ENCODE data around the gene CELF2.

CELF2 gene

DNA sequence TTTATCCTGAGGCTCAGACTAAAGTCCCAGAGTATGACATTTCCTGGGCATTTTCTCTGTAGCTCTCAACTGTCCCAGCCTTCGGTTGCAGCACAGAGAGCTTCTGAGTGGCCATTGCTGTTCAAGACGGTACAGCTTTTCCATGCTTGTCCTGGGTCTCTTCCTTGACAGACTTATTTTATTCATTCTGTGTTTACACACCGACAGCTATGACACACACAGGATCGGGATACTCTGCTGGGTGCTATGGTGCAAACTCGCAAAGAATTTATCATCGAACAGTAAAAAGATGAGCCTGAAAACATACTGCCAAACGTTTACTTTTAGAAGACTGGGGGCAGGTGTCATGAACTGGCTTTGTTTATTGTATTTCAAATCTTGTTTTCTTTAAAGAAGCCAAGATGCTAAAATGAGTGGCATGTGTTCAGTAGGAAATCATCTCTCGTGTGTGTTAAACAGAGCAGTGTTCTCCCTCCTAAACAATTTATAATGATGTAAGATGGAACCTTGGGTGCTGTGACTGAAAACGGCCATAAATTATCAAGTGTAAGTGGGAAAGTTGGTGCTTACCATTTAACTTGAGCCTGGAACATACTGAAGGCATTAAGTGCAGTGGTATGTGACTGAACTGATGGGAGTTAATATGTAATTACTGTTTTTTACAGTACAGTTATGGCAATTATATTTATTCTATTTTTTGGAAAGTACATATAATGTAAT lies 120.8 kb downstream of the CELF2 start:
- DNase-seq, result no peak

DNA sequence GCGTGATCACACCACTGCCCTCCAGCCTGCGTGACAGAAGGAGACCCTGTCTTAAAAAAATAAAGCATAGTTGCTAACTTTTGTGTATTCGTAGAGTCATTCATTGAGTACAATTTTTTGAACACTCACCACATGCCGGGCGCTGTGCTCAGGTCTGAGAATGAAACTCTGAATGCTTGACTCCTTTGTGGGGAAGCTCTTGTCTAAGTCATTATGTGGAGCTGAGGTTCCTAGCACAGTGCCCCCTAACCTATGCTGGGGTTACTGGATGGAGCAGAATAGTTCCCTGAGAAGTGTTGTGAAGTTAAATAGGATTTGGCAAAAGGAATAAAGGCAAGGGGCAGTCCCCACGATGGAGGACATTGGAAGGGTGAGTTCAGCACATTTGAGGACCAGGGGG lies 123.3 kb downstream of the CELF2 start:
- DNase-seq, result no peak

DNA sequence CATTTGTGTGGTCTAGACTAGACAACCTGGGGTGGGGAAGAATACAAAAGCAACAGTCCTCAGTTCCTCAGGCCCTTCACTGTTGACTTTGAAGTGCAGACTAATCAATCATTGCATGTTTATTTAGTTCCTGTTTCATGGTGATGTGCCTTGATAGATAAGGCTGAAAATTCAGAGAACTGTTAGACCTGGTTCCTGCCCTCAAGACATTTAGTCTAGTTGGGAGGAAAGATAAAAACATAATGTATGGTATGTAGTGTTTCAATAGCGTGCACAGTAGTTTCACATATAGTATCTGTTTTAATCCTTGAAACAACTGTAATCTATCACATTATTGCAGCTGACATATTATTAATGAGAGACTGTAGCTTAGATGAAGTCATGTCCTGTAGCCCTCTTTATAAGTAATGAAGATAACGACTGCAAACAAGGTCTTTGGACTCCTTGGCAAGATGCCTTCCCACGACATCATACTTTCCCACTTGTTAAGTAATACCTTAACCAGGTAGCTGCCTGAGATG lies 124.0 kb downstream of the CELF2 start:
- DNase-seq, result no peak

DNA sequence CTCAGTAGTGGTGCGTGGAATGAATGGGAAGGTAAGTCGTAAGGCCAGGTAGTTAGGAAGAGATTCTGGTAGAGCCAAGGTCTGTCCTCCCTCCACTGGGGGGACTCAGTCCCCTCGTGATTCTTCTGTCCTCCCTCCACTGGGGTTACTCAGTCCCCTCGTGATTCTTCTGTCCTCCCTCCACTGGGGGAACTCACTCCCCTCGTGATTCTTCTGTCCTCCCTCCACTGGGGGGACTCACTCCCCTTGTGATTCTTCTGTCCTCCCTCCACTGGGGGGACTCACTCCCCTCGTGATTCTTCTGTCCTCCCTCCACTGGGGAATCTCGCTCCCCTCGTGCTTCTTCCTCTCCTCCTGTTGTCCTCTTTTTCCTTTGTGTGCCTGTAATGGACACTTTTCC lies 125.1 kb downstream of the CELF2 start:
- DNase-seq, result no peak

DNA sequence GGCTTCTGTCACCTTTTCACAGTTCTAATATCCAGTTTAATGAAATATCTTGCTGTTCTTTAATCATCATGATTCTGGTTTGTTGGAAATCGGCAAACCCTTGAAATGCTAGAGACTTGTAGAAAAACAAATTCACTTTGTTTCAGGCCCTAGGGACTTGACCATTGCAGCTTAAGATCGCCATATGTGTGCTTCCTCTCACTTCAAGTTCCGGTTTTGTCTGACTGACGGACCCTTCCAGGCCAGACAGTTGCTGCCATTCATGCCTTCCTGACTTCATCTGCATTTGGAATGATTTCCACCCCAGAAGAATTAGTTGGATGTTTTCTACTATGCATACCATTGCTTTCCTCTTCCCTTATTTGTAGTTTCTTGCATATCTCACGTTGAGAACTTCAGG lies 125.6 kb downstream of the CELF2 start:
- no peak for DNase-seq

DNA sequence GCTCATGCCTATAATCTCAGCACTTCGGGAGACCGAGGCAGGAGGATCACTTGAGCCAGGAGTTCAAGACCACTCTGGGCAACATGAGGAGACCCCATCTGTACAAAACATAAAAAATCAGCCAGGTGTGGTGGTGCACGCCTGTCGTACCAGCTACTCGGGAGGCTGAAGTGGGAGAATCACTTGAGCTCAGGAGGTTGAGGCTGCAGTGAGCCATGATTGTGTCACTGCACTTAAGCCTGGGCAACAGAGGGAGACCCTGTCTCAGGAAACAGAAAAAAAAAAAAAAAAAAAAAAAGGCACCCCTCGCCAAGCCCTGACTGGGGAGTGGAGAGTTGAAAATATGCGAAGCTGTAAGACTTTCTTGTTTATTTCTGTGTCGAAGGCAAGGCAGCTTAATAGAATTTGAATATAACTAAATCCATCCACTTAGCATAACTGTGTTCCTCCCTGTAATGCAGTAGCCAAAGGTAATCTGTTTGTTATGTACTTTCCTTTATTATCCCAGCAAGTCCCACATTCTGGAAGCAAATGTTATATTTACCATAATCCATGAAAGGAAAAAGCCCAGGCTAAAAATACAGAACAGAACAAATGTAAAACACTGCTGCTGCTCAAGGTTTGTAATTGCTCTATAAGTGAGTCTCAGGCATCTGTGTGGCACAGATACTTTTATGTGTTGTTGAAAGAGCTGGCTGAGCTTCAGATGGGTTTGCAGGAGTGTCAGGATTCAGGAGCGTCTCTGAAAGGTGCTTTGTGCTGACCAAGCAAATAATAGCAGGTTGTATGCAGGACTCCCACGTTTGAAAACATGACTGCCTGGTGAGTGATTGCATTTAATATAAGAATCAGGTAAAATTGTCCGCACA lies 127.2 kb downstream of the CELF2 start:
- DNase-seq, result no peak

DNA sequence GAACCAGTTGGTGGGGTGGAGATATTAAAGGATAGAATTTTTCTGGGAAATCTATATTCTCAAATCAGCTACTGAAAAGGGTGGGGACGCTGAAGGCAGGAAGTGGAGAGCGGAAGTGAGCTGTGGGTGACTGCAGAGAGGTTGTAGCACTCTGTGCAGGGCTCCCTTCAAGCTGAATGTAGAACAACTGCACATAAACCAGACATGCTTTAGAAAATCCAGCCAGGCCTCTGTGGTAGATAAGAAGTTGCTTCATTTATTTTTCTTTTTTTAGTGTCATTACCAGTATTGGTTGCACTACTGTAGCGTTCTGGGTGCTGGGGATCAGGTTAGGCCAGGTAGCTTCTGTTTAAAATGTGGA lies 127.8 kb downstream of the CELF2 start:
- DNase-seq, result no peak

DNA sequence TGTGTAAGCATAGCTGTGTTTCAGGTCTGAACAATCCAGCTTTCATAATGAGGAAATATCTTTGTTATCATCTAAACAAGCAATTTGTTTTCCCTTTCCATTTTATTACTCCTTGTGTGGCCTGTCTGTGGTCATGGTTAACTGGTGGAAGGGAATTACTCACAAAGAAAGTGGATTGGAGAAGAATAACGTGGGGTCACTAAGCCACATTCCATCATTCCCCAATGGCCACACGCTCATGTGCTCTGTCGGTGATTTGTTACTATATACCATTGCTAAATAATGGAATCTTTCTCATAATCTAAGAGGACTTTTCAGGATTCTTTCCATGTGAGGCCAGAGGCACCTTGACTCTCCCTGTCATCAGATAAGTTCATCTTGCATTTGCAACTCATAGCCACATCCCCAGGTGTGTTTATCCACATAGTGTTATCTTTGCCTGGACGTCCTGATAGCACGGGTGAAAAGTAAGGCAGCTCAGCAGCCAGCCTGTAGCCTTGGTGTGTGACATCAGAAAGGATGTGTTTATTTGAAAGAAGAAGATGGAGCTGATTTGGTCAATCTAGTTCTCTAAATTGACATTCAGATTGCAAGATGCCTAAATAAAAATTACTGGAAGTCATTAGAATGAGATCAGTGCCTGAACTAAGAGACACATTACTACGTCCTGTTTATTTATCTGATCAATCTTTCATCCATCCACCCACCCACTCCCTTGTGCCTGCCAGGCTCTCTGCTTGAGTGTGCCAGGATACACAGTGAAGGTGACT lies 128.9 kb downstream of the CELF2 start:
- DNase-seq, result no peak

DNA sequence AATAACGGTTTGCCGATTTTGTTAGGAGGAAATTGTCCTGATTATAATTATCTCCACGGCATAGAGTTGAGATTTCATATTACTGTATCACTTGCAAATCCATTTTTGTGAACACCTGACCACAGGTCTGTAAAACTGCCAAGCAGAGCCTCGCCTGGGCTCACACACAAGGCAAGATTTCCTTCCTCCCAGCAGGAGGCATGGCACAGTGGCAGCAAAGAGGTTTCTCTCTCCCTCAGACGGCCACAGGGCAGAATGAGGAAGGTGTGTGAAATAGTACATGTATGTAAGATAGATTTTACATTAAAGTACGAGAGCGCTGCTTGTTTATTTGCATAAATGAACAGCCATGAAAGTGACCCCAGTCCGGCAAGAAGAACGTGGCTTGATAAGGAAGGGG lies 130.1 kb downstream of the CELF2 start:
- DNase-seq, result no peak

DNA sequence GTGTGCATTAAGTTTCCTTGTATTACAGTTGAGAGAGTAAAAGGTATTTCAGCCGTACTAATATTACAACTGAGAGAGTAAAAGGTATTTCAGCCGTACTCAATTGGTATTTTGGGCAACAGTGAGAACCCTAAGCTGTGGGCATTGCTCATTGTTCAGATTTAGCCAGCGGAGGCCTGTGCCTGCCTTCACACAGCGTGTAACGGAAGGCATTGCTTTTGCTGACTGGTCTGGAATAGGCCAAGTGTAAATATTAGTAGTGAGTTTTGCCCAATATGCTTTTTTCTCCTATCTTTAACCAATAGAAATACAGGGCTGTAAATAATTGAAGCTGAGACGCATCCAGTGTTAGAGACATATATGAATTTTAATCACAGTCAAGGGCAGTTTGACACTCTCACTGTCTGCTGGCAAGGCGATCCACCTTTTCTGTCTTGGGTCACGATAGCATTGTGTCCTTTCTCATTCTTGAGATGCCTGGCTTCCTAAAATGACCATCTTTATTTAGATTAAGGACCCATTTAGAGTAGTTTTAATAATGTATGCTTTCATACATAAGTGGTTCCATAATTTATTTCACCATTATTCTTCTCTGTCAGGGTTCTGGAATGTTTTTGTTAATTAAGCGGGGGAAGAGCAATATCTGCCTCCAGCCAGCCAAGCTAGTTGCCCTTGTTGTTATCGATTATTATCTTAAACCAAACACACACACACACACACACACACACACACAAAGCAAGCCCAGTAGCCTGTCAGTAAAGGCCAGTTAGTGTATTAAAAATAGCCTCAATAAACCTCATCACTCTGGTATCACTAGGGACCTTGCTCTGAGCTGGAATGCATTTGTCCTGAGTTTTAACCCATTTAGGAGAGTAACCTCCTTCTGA lies 130.7 kb downstream of the CELF2 start:
- DNase-seq, result no peak

DNA sequence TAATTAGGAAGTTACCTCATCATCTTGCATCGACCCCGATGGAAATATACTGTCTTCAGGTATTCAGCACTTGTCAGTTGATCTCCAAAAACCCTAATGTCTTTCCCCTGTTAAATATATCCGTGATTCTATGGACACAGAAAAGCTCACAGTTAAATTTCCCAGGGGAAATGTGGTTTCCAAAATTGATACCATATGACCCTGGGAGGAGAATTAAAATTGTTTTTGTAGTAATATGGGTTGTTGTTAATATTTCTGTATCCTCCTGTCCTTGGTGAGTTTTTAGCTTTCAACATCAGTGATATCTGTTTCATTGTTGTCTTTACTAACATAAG lies 132.1 kb downstream of the CELF2 start:
- no peak for DNase-seq

DNA sequence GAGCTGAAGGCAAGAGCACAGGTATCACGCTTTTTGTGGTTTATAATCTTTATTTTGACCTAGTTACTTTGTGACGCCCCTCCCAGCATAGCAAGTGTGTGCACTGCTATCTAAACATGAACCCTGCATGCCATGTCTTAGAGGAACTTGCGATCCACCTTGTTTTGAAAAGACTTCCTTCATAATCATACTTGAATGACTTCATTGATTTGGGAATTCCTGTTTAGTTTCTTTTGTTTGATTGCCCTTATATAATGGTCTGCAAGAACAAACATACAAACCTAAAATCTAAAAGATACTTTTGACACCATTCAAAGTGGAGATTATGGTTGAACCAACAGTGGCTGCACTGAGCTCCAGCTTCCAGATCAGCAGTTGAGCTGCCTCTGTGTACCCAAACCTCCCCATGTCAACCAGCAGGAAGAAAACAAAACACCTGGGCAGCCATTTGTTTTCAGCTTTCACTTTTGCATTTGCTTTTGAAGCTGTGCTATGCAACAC lies 132.6 kb downstream of the CELF2 start:
- no peak for DNase-seq

DNA sequence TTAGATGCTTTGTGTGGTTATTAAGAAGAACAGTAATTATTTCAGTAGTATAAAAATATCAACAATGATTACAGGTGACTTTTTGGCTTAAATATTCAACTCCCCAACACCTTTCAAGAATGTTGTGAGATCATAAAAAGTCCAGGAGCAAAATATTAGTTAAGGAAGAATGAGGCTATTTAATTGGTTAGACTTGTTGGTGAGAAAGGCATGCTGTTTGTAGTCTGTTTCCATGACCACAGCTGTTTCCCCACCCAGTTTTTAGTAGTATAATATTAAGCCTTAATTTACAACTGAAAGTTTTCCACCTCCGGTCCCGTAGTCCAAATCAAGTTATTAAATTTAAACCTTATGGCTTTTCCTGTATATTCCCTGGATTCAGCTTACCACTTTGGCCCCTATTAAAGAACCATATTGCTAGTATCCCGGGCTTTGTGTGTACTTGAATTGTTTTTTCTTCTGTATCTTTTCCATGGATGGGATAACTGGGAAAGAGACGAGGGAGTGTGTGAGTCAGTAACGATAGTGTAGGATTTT lies 133.3 kb downstream of the CELF2 start:
- DNase-seq, result no peak

DNA sequence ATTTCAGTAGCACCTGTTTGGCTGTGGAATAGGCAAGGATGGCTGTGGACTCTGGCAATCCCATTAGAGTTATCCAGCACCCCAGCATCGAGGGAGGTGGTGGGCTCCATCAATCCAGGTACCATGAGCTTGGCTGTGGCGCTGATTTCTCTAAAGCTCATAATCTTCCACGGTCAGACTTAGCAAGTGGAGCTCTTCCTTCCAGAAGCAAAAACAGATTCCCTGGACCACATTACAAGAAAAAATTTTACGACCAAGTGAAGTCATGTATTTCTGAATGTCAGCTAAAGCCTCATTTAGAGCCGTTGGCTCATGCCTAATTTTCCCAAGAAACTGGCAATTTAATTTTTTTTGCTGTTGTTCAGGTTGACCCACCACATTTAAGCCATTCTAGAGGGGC lies 135.1 kb downstream of the CELF2 start:
- DNase-seq, result no peak

DNA sequence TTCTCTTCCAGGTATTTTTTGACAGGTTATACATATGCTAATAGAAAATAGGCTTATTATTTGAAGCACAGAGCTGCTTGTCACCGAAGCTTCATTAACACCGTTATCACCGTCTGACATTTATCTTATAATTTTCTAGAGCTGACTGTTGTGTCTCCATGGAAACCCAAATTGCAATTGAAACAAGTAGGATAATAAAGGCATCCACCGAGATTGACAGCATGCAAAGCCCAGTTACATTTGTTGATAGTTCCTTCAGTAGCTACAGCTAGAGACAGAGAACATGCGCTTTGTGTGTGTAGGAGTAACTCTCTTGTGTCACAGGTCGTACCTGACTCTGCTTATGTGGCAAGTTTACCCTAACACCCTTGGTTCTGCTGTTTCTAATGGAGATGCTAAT lies 135.6 kb downstream of the CELF2 start:
- no peak for DNase-seq

DNA sequence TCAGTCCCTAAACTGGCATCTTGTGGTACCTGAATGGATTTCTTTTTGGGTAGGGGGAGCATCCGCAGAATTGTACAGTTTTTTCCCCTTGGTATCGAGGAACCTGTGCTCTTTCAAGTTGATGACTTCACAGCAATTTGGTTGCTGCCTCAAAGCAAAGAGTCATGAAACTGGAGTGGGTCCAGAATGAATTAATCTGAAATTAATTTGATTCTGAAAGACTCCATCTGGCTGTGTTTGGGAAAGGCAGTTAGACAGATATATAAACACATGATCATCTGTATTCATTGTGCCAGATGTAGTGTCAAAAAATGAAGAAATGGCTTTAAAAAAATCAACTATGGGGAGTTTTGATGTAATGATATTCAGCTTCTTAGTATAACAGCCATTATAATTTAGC lies 136.1 kb downstream of the CELF2 start:
- DNase-seq, result no peak

DNA sequence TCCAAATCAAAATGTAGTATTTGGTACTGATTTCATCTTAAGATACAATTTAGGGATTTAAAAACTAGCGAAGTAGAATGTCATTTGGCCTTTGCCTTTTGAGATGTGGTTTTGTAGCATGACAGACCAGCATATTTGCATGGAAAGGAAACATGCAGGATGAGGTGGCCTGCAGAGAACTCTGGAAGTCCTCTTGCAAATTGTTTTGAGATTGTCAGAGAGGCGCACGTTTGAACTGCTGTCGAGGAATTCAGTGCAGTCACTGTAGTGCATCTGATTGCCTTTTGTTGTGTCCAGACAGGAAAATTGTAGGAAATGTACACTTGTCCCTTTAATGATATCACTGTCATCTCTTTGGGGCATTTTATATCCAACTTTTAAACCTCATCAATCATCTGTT lies 136.7 kb downstream of the CELF2 start:
- DNase-seq, result no peak

DNA sequence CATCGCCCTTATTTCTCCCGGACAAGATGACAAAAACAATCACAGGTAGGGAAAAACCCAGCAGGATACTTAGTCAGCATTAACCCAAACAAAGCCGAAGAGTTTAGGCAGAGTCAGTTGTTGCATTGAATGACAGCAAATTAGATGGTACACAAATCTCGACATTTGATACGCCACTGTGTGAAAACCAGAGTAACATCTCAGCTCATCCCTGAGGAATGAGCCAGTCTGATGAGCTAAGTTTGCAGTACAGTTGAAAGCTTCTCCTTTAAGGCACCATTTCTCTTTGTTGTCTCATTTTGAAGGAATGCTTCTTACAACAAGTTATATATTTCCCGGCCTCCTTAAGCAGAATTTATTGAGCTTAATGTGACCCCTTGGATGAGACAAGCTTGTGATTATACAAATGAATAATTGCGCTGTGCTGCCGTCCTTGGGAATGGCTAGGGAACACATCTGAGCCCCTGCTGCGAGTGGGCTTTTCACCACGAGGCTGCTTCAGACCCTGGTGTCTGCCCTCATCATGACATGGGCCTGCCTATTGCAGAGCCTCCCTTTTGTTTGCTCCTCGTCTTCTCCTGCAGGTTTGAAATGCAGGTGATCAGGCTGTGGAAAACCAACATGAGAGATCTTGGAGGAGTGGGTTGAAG lies 137.3 kb downstream of the CELF2 start:
- no peak for DNase-seq

DNA sequence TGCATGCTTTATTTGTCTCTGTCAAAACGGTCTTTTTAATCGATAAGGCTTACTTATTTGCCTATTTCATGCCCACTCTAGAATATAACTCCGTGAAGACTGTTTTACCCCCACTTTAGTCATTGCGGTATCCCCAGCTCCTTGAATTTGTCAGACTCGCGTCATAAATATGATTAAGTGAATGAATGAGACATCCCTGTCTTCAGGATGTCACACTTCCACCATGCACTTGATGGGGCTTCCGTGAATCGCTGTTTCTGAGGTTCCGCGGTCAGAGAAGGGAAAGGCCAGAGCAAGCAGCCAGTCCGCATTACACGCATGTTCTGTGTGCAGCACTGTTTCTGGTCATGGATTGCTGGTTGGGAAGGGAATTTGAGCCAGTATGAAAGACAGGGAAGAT lies 138.8 kb downstream of the CELF2 start:
- no peak for DNase-seq

DNA sequence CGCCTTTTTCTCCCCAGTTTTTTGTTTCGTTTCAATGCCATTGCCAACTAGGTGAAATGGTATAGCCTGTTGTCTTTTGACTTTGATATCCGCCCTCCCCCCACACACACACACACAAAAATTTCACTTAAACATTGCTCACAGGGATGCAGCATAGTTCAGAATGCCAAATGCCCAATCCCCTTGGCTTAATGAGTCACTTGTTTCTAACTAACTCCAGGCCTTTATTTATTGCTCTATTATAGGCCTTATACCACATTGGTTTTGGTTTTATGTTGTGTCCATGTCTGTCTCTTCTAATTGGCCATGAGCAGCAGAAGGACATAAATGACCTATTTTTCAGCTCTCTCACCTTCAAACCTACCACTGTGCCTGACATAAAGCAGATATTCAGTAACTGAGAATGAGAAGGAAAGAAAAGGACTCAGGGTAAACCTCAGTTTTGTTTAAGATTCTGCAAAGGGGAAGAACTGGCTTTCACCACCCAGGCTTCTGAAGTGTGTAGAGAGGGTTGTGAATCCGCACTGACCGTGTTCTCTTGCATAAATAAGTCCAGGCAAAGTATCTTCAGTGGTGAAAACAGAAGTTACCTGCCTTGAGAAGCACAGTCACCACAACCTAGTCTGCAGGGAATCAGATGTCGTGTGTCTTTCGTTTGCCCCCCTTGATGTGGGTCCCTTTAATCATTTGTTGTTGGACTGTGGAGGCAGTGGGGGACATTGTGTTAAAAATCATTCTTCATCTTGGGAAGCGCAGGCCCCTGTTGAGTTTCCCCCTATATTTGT lies 139.8 kb downstream of the CELF2 start:
- DNase-seq, result no peak

DNA sequence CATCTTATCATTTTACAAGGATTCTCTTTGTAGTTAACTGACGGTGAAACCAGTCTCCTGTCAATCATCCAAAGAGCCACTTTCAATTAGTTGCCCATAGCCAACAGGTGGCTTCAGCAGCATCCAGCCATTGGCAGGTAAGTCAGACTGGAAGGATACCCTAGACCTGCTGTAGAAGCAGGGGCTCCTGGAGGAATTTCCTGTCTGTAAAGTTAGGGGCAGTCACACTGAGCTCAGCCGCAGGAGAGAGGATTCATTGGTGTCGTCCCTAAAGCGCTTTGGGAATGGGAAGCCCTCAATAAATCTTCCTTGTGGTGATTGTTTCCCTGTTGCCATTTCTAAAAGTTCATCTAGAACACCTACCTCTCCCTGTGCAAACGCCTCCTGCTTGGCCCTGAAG lies 140.4 kb downstream of the CELF2 start:
- DNase-seq, result no peak

Measured in NCI-H1694 (cell line).